ENCODE data around the gene MLPH.

DNA sequence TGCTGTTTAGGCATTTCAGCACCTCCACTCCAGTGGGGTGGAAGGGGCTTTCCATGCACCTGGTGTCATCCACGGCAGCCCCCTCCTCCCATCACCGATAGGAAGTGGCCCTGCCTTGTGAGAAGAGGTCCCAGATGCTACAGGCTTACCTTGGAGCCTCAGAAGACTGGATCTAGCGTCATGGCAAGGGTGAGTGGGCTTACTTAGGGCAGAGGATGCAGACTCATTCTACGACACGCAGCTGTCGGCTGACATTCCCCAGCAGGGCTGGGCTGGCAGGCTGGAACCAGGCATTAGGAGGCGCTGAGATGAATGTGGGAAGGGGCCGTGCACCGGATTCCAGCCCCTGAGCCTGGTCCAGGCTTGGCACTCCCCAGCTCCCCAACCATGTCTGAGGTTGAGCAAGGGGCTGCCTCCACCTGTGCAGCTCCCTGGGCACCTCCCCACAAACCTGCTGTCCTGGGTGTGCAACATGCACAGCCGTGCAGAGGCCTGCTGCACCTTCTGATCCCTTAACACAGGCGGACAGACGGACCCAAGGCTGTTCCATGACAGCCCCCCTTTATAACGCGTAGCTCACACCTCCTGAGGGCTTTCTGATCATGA lies 77.6 kb downstream of the MLPH start:
- TF ChIP-seq, protein P1, sequence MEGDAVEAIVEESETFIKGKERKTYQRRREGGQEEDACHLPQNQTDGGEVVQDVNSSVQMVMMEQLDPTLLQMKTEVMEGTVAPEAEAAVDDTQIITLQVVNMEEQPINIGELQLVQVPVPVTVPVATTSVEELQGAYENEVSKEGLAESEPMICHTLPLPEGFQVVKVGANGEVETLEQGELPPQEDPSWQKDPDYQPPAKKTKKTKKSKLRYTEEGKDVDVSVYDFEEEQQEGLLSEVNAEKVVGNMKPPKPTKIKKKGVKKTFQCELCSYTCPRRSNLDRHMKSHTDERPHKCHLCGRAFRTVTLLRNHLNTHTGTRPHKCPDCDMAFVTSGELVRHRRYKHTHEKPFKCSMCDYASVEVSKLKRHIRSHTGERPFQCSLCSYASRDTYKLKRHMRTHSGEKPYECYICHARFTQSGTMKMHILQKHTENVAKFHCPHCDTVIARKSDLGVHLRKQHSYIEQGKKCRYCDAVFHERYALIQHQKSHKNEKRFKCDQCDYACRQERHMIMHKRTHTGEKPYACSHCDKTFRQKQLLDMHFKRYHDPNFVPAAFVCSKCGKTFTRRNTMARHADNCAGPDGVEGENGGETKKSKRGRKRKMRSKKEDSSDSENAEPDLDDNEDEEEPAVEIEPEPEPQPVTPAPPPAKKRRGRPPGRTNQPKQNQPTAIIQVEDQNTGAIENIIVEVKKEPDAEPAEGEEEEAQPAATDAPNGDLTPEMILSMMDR (IDR thresholded peaks at IDR 0.05; ENCODE audit: insufficient read depth, low read length, poor library complexity, severe bottlenecking) = no peak
- TF ChIP-seq EZH2phosphoT487 (conservative IDR thresholded peaks at IDR 0.05; ENCODE audit: low read length) = no peak
